H1 (cell line): ENCODE measurements around the gene TAAR1. TPM values are rescaled to one million over a fixed set of nuclear protein-coding genes. Genes with fewer than 3 reads are reported as not detected.

ENCODE experiments used
- CBX8 ChIP-seq: fragments of 300-800, 300-1000 bp; sonication (generic); IDR thresholded peaks from 2 replicates; pipeline ENCODE4 v1.7.1; 2016; ENCODE audit warnings: low read depth, low read length, borderline replicate concordance
- CHD7 ChIP-seq: fragments of 300-600 bp; sonication (generic); IDR thresholded peaks from 2 replicates; pipeline ENCODE4 v1.7.1; 2012; ENCODE audit warnings: low read length, moderate library complexity, mild to moderate bottlenecking, inconsistent platforms; ENCODE audit not compliant: insufficient replicate concordance
- GABPA ChIP-seq: IDR thresholded peaks from 2 replicates; pipeline ENCODE4 v1.6.1; 2011; ENCODE audit warnings: mild to moderate bottlenecking, low read length, moderate library complexity, borderline replicate concordance; ENCODE audit not compliant: insufficient read depth
- NRF1 ChIP-seq: IDR thresholded peaks from 2 replicates; pipeline ENCODE4 v1.6.1; 2011; ENCODE audit warnings: mild to moderate bottlenecking, low read depth, low read length, improper control_type of control experiment
- SIX5 ChIP-seq: IDR thresholded peaks from 2 replicates; pipeline ENCODE4 v1.6.1; 2011; ENCODE audit warnings: mild to moderate bottlenecking, low read depth, low read length
- SP2 ChIP-seq: IDR thresholded peaks from 2 replicates; pipeline ENCODE4 v1.6.1; 2012; ENCODE audit warnings: mild to moderate bottlenecking, low read length, inconsistent platforms
- TAF7 ChIP-seq: optimal IDR thresholded peaks from 2 replicates; pipeline ENCODE3; 2011; ENCODE audit warnings: low read depth, mild to moderate bottlenecking, inconsistent platforms, low read length, moderate library complexity, borderline replicate concordance
- polyA plus RNA-seq, 7 experiments: library from polyadenylated mRNA; depleted of rRNA in 3 of 7; stranded (reverse) in 5 of 7; unstranded in 2 of 7; fragments of >200 nt in 5 of 7; fragments of 200-250 nt in 2 of 7; gene quantifications; 1 replicate in 5 of 7; 2 replicates in 1 of 7; 4 replicates in 1 of 7; pipeline versions ENCODE4 v1.2.1 to v1.2.3, GENCODE V29; 2011 to 2013; ENCODE audit warnings: missing spikeins in 2 of 7, mixed read lengths in 2 of 7
- total RNA-seq: library from RNA; stranded (reverse); fragmentation: NEBNext Ultra II Directional; extraction: Animal tissue kit (Norgen Biotek cat#: 25700); gene quantifications from 2 replicates; pipeline ENCODE4 v1.2.1, GENCODE V29; 2021

Gene TAAR1
- total and polyA plus RNA-seq, 2 of the 8 experiments (the other 6 are each of a cell fraction or from before 2014, with no cell fraction given): not detected

- no peak for TF ChIP-seq CHD7
- TF ChIP-seq GABPA: no peak
- TF ChIP-seq SP2: no peak
- no peak for TF ChIP-seq NRF1
- TF ChIP-seq TAF7: no peak
- TF ChIP-seq SIX5: no peak
- TF ChIP-seq CBX8: no peak
Observed at GRCh38 chr6:132648356-132648755, 10.6 kb downstream of the TAAR1 start (continued).
